GM18907 (cell line): ENCODE results near the gene GAS1.

Experiments
- ATAC-seq: cut with Tn5 transposase; IDR thresholded peaks from one replicate; pipeline ENCODE4 v1.9.1; 2021; ENCODE audit warnings: mild to moderate bottlenecking, moderate library complexity; ENCODE audit not compliant: unreplicated experiment

GAS1 gene

GRCh38 chr9:86965636-86966395 is 18.5 kb upstream of the GAS1 start:
- ATAC-seq, result no peak

- ATAC-seq, result no peak
Measured at GRCh38 chr9:86962692-86963091, 15.4 kb upstream of the GAS1 start.

GRCh38 chr9:86960938-86961337 is 13.6 kb upstream of the GAS1 start:
- no peak for ATAC-seq

DNA sequence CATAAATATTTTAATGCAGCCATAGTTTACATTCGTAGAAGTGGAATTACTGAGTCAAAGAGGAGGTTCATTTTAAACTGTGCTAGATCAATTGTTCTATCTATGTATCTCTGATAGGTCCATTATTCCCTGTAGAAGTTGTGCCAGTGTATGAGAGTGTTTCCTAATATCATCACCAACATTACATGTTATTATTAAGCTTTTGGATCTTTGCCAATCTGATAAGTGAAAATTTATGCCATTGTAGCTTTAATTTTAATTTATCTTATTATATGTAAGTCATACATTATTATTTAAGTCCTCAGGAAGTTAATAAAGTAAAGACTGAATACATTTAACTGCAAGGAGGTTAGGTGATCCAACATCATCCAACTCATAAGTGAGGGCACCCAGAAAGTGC is 10.9 kb upstream of the GAS1 start:
- ATAC-seq, result no peak

- ATAC-seq, result no peak
Measured at GRCh38 chr9:86955561-86955960, 8.3 kb upstream of the GAS1 start.

DNA sequence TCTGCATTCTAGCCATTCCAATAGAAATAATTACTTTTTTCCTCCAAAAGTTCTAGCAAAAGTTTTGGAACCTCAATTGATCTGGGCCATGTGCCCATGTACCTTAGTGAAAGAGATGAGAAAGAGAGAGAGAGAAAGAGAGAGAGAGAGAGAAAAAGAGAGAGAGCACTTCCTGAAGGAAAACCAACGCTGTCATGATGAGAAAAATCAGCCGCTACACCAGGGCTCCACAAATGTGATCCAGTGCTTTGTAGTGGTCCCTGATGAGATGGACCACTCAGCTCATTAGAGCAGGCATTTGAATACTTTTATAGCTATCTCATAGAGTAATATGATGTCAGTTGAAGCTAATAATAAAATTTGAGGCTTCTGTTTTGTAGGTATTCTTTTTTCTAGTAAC is 7.7 kb upstream of the GAS1 start:
- no peak for ATAC-seq

DNA sequence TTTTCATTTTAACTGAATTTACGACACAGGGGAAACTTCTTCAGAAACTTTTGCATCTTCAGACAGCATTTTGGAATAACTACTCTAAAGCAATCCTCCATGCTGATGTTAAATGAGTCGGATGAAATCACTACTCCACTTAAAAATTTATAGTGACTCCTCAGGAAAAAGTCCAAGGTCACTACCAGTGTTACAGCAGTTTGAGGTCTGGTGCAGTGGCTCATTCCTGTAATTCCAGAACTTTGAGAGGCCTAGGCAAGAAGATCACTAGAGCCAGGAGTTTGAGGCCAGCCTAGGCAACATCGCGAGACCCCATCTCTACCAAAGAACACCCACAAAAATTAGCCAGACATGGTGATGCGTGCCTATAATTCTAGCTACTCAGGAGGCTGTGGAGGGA is 5.9 kb upstream of the GAS1 start:
- no peak for ATAC-seq

GRCh38 chr9:86948074-86948929 is 996 bp upstream of the GAS1 start:
- ATAC-seq, result peak; percentile 78

DNA sequence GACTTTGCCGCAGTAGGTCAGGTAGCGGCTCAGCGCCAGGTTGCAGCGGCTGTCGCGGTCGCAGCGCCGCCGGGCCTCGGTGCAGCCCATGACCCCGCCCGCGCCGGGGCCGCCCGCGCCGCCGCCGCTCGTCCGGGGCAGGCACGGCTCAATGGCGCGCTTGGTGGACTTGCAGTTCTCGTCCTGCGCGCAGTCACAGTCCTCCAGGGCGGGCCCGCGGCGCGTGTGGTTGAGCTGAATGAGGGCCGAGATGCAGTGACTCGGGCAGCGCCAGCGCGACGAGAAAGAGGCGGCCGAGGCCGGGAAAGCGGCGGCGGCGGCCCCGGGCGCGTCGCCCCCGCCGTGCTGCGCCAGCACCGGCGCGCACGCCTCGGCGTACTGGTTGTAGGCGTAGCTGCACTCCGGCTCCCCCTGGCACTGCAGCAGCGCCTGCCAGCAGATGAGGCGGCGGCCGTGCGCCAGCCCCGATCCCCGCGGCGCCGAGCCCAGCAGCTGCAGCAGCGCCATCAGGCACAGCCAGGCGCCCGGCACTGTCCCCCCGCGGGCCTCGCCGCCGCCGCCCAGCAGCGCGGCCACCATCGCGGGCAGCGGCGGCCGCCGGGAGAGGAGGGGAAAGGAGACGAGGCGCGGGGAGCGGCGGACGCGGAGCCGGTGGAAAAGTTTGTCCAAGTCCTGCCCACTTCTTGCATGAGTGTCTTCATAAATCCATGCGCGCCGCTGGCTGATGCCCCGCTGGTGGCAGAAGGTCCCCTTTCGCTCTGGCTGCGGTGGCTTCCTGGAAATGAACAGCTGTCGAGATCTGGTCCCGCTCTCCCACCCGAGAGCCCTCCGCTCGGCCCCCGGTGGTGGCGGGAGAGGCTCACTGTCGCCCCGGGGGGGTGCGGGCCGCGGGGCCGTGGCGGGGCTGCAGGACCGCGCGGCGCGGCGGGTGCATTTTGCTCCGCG is 833 bp downstream of the GAS1 start:
- ATAC-seq, result peak; percentile 60

DNA sequence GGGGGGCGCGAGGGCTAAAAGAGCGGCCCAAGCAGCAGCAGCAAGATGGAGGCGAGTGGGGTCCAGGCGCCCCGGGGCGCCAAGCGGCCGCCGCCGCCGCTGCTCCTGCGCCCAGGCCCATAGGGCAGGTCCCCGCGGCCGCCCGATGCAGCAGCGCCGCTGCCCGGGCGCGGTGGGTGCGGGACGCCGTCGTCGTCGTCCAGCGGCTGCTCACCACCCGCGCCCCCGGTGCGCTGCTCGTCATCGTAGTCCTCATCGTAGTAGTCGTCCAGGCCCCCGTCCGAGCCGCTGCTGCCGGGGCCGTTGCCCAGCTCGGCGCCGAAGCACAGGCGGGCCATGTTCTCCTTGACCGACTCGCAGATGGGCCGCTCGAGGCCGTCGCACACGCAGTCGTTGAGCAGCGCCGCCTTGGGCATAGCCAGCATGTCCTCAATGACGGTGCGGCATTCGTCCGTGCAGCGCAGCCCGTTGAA is 1.5 kb downstream of the GAS1 start:
- ATAC-seq, result no peak

- ATAC-seq, result no peak
Measured at GRCh38 chr9:86944796-86945727, 2.2 kb downstream of the GAS1 start.

DNA sequence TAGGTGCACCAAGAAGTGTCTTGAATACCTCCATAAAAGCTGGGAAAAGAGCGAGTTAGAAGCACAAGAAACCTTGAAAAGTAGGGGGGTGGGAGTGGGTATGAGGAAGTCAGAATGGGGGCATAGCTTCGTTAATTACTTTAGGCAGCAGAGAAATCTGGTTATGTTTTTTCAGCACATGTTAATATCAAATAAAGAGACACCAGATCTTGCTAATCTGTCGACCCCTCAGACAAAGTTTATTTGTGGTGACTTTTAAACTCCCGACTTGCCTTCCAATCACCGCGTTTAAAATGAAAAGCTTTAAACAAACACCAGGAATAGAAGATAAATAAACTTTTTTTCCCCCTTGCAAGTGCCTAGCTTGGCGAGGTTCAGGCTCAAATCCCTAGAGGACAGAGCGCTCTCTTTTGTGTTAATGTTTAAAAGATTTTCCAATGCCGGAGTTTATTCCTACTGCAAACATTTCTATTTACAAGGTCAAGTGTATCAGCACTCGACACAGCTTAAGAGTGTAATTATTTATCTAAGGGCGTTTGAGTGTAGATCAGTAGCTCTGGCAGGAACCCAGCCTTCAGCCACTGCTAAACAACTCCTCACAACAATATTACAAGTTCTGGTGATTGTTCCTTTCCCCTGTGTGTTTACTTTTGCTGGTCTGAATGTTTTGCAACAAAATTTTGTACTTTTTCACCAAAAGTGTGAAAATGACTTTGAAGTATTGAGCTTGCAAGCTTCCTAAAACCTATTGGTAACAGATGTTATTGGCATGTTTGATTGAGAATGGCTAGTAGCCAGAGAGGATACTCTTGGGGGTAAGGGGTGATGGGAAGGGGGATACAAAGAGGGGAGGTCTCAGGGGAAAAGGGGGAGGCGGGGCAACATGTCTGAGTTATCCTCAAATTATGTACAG is 3.8 kb downstream of the GAS1 start:
- ATAC-seq, result no peak

GRCh38 chr9:86942281-86943200 is 4.8 kb downstream of the GAS1 start:
- no peak for ATAC-seq

DNA sequence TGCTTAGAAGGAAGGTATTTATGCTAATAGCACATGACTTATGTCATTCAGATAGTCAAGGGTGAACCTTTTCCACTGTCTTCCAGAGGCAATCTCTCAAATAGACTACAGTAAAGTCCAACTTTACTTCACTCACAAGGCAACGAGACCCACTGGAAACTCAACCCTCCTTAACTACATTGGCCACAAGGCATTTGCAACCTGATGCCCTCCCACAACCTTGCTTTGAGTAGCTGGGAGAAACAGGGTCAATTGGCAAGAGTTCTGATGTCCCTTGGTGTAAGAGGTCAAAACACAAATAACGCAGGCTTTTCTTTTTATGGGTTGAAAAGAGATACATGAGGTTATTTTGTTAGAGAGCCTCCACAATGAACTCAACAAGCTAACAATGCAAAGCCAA is 6.1 kb downstream of the GAS1 start:
- no peak for ATAC-seq

- ATAC-seq, result no peak
Measured at GRCh38 chr9:86940774-86941173, 6.5 kb downstream of the GAS1 start.

DNA sequence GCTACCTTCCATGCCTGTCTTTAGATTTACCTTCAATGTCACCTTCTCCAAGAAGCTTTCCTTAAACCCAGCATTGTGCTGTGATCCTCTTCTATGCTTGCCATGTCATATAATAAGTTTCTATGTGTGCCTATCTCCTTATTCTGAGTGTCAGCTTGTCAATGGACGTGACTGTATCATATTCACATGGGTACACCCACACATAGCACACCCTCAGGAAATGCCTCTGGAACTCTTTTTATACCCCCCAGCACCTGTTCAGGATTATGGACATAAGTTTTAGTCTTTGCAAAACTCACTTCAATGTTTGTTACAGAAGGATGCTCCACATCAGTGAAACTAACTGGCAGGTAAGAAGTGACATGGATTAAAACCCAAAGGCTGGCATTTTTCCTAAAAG is 7.4 kb downstream of the GAS1 start:
- ATAC-seq, result no peak

GRCh38 chr9:86939321-86939720 is 8.0 kb downstream of the GAS1 start:
- ATAC-seq, result no peak

DNA sequence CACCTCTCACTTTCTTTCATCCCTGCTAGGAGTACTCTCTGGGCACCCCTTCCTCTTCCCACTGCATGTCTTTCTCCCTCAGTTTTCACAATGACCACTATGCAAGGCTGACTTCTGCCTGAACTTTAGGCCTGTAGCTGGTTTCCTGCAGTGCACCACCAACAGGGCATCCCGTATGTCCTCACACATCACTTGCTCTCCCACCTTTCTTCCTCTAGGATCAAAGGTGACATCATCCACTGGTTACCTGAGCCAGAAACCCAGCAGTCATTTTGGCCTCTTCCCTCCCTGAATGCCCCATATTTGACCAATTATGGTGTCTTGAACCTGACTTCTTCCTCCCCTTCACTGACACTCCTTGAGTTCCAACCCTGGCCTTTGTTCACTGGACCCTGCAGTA is 8.5 kb downstream of the GAS1 start:
- no peak for ATAC-seq
